ENCODE measurements around the gene RALGAPA2. TPM values are rescaled to one million over a fixed set of nuclear protein-coding genes. Genes with fewer than 3 reads are reported as not detected.

RALGAPA2 gene
- polyA plus RNA-seq, 1 of the 3 experiments (the other 2 are of a cell fraction): 1.0 TPM

DNA sequence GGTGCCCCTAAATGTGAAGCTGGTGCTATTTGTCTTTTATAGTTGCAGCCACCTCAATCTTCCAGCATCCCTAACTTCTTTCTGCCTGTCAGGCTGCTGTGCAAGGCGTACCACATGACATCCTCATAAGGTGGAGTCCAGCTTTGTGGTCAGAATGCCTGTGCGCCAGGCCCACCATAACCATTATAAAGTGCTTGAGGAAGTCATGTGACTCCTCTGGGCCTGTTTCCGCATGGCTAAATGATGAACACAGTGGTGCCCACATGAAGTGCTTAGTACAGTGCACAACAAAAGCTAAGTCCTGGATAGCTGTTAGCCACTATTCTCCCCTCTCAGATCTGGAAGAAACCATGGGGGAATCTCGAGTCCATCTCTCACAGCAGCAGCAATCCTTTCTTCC lies 268.9 kb downstream of the RALGAPA2 start:
- H3K4me1 ChIP-seq (ENCODE audit: control insufficient read depth in 1 of 2, insufficient read depth in 2 of 2, low read depth in 1 of 2, low read length in 1 of 2): peaks cover 0 to 6% of the 10 kb centered on the region in 2 experiments; a peak in 1 of 4 replicates
- WGBS (ENCODE audit: low lambda C conversion rate): 97% methylated on average over 3 of the region's 4 CpGs
- H3K9me2 ChIP-seq: no peaks in the 10 kb centered on the region
- H3K9ac ChIP-seq: no peak overlapping the region
- H3K36me3 ChIP-seq (replicated peaks in 1 of 2; ENCODE audit: control insufficient read depth in 1 of 2, insufficient read depth in 2 of 2, low read length in 1 of 2): no peaks in the 10 kb centered on the region
- no peaks in the 10 kb centered on the region for H3K9me3 ChIP-seq
- H3K79me2 ChIP-seq (ENCODE audit: insufficient read depth): no peaks in the 10 kb centered on the region
- TF ChIP-seq PBX3 (IDR thresholded peaks at IDR 0.05) (no peak), NFIC (IDR thresholded peaks at IDR 0.05; ENCODE audit: borderline replicate concordance) (no peak), CTCF (IDR thresholded peaks at IDR 0.05) (no peak), USF1 (IDR thresholded peaks at IDR 0.05; ENCODE audit: borderline replicate concordance, low read depth) (no peak), GATA2 (CRISPR knock-in tag; IDR thresholded peaks at IDR 0.05) (no peak), MEF2A (IDR thresholded peaks at IDR 0.05; ENCODE audit: borderline replicate concordance, low read depth) (no peak), SIN3A (IDR thresholded peaks at IDR 0.05; ENCODE audit: borderline replicate concordance, low read depth, low read length) (no peak), RXRA (IDR thresholded peaks at IDR 0.05; ENCODE audit: borderline replicate concordance, low read depth) (no peak), RFX5 (IDR thresholded peaks at IDR 0.05; ENCODE audit: low read length) (no peak), FOSL2 (IDR thresholded peaks at IDR 0.05; ENCODE audit: borderline replicate concordance, low read depth) (no peak)
- TF ChIP-seq, protein P1, sequence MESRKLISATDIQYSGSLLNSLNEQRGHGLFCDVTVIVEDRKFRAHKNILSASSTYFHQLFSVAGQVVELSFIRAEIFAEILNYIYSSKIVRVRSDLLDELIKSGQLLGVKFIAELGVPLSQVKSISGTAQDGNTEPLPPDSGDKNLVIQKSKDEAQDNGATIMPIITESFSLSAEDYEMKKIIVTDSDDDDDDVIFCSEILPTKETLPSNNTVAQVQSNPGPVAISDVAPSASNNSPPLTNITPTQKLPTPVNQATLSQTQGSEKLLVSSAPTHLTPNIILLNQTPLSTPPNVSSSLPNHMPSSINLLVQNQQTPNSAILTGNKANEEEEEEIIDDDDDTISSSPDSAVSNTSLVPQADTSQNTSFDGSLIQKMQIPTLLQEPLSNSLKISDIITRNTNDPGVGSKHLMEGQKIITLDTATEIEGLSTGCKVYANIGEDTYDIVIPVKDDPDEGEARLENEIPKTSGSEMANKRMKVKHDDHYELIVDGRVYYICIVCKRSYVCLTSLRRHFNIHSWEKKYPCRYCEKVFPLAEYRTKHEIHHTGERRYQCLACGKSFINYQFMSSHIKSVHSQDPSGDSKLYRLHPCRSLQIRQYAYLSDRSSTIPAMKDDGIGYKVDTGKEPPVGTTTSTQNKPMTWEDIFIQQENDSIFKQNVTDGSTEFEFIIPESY (IDR thresholded peaks at IDR 0.05; ENCODE audit: borderline replicate concordance, low read depth): no peak
- TF ChIP-seq, protein P2, sequence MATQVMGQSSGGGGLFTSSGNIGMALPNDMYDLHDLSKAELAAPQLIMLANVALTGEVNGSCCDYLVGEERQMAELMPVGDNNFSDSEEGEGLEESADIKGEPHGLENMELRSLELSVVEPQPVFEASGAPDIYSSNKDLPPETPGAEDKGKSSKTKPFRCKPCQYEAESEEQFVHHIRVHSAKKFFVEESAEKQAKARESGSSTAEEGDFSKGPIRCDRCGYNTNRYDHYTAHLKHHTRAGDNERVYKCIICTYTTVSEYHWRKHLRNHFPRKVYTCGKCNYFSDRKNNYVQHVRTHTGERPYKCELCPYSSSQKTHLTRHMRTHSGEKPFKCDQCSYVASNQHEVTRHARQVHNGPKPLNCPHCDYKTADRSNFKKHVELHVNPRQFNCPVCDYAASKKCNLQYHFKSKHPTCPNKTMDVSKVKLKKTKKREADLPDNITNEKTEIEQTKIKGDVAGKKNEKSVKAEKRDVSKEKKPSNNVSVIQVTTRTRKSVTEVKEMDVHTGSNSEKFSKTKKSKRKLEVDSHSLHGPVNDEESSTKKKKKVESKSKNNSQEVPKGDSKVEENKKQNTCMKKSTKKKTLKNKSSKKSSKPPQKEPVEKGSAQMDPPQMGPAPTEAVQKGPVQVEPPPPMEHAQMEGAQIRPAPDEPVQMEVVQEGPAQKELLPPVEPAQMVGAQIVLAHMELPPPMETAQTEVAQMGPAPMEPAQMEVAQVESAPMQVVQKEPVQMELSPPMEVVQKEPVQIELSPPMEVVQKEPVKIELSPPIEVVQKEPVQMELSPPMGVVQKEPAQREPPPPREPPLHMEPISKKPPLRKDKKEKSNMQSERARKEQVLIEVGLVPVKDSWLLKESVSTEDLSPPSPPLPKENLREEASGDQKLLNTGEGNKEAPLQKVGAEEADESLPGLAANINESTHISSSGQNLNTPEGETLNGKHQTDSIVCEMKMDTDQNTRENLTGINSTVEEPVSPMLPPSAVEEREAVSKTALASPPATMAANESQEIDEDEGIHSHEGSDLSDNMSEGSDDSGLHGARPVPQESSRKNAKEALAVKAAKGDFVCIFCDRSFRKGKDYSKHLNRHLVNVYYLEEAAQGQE (IDR thresholded peaks at IDR 0.05; ENCODE audit: low read depth, low read length): no peak
- H2AFZ ChIP-seq (ENCODE audit: low read depth): no peak overlapping the region
- ChIA-PET CTCF (no interaction called here), POLR2A (no interaction called here)
- no peaks in the 10 kb centered on the region for H3K27me3 ChIP-seq (ENCODE audit: insufficient read depth)
- no peak for DNase-seq
- no peak overlapping the region for H3K4me3 ChIP-seq (ENCODE audit: low read depth in 2 of 2, low read length in 1 of 2)
- no peaks in the 10 kb centered on the region for H4K20me1 ChIP-seq (ENCODE audit: insufficient read depth)
- H3K27ac ChIP-seq (ENCODE audit: low read depth in 2 of 2, low read length in 1 of 2): no peak overlapping the region
- no peak overlapping the region for H3K4me2 ChIP-seq
- no peaks in the 10 kb centered on the region for H3F3A ChIP-seq (replicated peaks; ENCODE audit: insufficient read depth)
